8988T (cell line): ENCODE results near the gene NDUFB4.

Experiments used
- DNase-seq: peaks from one replicate; pipeline ENCODE4 v3.0.0; 2011

The NDUFB4 gene

GRCh38 chr3:120640231-120640630, 44.1 kb downstream of the NDUFB4 start:
- DNase-seq, result no peak

- DNase-seq, result no peak
These were observed 45.6 kb downstream of the NDUFB4 start for GRCh38 chr3:120641696-120642246.

- DNase-seq, result no peak
These were observed 46.3 kb downstream of the NDUFB4 start for GRCh38 chr3:120642368-120642948.

- no peak for DNase-seq
These were observed 49.1 kb downstream of the NDUFB4 start for GRCh38 chr3:120645083-120645845.

- DNase-seq, result no peak
These were observed 50.8 kb downstream of the NDUFB4 start for GRCh38 chr3:120646771-120647432.

GRCh38 chr3:120648290-120648689, 52.2 kb downstream of the NDUFB4 start:
- no peak for DNase-seq

- no peak for DNase-seq
These were observed 53.7 kb downstream of the NDUFB4 start for GRCh38 chr3:120649830-120650233.

- DNase-seq, result no peak
These were observed 54.2 kb downstream of the NDUFB4 start for GRCh38 chr3:120650311-120650710.
